GM18858 (cell line): Measurements from ENCODE around the gene NEU3.
"Not testable (repeated sequence)": the region's sequence is repeated elsewhere in the genome, so short reads cannot be mapped to it uniquely, and the experiment has no call there.

Experiments used
- ATAC-seq: cut with Tn5 transposase; IDR thresholded peaks from one replicate; pipeline ENCODE4 v1.9.1; 2021; ENCODE audit not compliant: unreplicated experiment

The NEU3 gene, protein sequence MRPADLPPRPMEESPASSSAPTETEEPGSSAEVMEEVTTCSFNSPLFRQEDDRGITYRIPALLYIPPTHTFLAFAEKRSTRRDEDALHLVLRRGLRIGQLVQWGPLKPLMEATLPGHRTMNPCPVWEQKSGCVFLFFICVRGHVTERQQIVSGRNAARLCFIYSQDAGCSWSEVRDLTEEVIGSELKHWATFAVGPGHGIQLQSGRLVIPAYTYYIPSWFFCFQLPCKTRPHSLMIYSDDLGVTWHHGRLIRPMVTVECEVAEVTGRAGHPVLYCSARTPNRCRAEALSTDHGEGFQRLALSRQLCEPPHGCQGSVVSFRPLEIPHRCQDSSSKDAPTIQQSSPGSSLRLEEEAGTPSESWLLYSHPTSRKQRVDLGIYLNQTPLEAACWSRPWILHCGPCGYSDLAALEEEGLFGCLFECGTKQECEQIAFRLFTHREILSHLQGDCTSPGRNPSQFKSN

DNA sequence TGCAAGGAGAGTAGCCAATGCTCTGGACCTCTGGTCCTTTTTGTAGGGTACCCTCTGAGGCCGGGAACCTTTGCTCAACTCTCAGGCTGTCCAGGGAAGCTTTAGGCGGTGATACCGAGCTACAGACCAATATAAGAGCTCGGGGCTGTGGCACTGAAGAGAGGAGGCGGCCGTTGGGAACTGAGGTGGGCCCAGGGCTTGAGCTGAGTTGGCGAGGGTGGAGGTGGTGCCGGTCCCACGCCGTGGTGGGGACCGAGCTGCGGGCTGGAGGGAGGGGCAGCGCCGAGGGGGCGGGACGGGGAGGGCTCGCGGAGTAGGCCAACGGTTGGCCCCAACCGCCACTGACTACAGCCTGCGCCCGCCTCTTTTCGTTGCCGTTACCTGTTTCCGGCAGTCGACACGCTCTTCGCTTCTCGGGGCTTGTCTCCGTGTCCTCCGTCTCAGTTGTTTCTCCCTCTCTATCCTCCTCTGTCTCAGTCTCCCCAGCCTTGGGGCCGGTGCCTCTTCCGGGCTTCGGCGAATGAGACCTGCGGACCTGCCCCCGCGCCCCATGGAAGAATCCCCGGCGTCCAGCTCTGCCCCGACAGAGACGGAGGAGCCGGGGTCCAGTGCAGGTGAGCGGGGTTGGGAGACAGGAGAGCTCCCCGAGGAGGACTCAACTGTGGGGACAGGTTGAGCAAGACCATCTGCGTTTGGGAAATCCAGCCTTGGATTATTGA lies at the start of gene NEU3:
TSS of gene NEU3 (plus strand) at position 393 of the 719 bp plus-strand sequence. CDS start at position 521, 128 bp downstream.
- ATAC-seq: peak; percentile 54

DNA sequence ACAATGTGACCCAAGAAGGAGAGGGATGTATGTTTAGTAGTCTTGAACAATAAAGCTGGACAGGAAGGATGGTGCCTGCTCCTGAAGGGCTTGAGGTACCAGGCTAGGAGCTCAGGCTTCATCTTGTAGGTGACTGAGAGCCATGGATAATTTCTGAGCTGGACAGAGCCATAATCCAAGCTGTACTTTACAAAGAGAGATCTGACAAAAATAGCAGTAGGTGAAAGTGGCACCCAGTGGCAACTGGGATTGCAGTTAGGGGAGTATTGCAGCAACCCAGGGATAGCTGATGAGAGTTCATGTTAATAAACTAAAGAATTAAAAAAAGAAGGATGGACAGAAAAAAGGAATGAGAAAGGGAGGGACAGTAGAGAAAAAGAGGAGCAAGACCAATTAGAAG lies 47.2 kb upstream of the NEU3 start:
- no peak for ATAC-seq

DNA sequence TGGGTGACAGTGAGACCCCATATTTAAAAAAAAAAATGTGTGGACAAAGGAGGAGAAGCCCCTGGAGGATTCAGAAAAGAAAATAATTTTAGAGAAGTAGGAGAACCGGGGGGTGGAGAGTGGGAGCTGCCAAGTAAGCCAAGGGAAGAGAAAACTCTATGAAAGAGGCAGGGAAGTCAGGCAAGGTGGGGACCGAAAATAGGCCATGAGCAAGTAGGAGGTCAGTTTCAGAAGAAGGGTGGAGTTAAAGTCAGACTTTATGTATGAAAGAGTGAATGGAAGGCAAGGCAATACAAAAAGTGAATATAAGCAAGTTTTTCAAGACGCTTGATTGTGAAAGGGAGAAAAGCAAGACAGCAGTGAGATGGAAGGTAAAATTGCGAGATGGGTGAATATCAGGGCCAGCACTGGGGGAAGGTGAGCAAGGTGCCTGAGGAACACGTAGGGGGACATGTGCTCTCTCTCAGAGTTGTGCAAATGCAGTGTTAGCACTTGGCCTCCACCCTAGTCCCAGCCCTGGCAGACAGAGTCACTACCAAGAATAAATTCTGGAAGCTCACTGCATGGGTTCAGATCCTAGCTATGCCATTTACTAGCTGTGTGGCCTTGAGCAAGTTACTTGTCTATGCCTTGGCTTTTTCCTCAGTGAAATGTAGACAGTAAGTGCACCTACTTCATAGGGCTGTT lies 46.5 kb upstream of the NEU3 start:
- ATAC-seq: no peak

DNA sequence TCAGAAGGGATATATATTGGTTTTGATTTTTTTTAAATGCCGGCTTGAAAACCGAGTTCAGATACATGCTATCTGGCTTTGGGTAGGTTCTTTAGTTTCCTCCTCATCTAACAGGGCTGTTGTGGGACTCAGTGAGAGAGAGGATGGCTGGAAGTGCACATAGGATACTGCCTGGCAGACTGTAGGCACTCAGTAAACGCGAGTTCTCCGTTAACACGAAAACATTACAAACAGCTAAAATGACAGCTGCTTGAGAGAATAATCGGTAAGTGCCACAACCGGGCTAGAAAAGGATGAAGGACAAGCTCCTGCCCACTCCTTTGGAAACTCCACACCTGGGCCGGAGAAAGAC lies 40.2 kb upstream of the NEU3 start:
- ATAC-seq: peak; percentile 5

DNA sequence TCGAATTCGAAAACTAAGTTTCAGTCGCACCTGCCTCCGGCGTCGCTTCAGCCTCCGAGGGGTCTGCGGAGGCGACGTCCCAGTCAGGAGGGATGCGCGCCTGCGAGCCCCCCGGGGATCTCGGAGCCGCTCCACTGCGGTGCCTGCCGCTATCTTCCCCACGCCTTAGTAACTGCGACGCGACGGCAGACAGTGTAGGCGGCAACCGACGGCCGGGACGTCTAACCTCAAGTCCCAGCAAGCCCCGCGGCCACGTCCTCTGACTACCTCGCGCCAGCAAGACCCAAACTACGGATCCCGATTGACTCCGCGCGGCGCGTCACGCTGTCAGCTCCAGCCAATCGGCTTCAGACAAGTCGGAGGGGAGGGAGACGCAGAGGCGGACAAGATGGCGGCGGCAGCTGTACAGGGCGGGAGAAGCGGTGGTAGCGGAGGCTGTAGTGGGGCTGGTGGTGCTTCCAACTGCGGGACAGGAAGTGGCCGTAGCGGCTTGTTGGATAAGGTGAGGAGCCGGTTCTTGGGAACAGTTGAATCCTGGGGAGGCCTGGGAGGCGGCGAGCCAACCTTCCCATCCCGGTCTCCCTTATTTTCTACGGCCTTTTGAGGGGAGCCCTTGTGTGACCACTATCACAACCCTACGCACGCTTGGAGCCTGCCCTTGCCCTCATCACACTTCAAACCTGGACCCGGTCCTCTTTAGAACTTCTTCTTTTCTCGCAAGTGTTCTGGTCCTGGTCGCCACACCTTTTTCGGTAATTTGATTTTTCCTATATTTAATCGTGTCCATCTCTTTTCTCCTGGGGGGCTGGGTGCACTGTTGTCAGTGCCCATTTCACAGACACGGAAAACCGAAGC lies 39.6 kb upstream of the NEU3 start, which contains the start of the genes SPCS2 and XRRA1:
TSS of gene SPCS2 (plus strand) at position 369 of the 855 bp plus-strand sequence. CDS start at position 389, 20 bp downstream.
TSS of gene XRRA1 (minus strand) at position 194 of the 855 bp plus-strand sequence. CDS start 8,213 bp downstream, outside the sequence.
- peak; percentile 78 for ATAC-seq

DNA sequence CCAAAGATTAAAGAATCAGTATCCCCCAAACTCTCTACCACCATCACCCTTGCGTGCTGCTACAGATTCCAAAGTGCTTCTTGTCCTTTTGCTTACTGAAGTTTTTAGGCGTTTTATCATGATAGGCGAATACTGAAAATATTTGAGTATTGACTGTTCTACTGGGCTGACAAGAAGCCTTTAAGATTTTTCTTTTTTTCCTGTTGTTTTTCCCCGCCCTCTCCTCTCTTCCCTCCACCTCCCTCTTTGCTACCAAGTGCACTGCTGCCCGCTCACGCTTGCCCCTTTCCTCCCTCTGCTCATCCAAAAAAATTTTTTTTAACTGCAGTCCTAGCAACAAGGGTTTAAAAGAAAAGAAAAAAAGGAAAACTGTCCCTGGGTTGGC lies 39.0 kb upstream of the NEU3 start:
- ATAC-seq: no peak

DNA sequence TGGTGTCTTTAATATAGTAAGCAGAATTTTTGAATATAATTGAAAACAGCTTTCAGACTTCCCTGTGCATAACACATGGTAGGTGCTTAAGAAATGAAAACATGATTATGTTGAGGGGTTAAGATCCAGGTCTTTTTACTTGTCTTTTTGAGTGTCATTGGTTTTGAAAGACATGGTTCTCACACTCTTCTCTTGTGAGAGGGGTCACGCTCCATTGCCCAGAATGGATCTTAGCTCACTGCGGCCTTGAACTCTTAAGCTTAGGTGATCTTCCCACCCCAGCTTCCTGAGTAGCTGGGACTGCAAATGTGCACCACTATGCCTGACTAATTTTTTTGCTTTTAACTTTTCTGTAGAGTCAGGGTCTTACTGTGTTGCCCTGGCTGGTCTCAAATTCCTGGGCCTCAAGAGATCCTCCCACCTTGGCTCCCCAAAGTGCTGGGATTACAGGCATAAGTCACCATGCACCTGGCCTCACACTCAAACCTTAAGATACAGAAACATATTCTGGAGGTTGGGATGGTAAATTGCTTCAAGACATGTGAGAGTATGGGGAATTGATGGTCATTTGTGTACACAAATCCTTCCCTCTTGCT lies 38.3 kb upstream of the NEU3 start:
- ATAC-seq: no peak

DNA sequence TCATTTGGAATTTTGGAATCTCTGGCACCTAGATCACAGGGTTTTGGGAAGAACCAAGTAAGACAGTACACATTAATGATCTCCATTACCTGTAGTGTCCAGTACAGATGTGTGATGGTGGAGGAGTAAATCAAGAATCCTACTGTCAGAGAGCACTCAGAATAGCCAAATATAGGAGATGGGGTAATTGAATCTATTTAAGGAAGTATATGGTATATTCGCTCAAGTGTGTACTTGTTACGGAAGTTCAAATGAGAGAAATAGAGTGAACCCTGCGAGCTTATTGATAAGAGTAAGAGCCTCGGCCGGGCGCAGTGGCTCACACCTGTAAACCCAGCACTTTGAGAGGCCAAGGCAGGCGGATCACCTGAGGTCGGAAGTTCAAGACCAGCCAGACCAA lies 37.5 kb upstream of the NEU3 start:
- no peak for ATAC-seq

DNA sequence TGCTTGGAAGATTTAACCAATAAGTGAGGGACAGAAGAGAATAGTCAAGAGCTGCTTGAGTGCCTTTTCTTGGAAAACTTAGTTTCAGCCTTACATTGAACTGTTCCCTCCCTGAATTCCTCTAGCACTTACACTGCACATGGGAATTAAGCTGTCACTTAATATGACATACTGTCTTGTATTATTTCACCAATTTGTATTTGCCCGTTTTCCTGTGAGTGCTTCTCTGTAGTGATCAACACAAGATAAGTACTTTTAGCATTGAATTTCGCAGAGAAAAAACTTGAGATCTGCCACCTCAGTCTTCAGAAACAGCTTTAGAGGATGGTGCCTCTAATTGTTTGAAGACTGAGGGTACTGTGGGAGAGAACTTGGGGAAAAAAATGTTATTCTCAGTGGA lies 36.0 kb upstream of the NEU3 start:
- ATAC-seq: no peak

DNA sequence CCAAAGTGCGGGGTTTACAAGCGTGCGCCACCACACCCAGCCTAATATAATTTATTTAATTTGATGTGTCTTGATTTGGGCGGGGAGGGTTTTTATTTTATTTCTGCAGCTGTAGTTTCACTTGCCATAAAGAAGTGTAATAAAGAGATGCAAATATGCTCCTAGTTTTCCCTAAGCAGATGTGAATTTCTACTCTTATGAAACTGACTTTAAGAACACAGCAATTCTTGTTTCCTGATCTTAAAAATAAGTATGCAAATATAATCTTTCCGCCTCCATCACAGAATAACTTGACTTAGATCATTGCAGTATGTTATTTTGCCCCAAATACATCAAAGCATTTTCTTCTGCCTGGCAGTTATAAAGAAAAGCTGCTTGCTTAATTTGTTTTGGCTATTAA lies 35.3 kb upstream of the NEU3 start:
- ATAC-seq: no peak

DNA sequence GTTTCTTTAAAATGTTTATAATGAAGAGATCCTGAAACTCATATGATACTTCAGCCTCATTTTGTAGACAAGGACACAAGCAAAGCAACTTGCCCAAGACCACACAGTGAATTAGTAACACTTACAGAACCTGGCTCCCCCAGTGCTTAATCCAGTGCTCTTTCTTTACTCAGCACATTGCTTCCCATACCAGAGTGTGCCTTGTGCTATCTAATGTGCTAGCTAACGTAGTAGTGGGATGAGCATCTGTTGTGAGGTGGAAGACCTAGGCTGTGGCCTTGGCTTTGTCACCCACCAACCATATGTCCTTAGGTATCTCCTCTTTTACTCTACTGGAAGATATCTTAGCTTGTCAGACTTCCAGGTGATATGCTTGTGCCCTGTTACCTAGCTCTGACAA lies 34.5 kb upstream of the NEU3 start:
- ATAC-seq: no peak

DNA sequence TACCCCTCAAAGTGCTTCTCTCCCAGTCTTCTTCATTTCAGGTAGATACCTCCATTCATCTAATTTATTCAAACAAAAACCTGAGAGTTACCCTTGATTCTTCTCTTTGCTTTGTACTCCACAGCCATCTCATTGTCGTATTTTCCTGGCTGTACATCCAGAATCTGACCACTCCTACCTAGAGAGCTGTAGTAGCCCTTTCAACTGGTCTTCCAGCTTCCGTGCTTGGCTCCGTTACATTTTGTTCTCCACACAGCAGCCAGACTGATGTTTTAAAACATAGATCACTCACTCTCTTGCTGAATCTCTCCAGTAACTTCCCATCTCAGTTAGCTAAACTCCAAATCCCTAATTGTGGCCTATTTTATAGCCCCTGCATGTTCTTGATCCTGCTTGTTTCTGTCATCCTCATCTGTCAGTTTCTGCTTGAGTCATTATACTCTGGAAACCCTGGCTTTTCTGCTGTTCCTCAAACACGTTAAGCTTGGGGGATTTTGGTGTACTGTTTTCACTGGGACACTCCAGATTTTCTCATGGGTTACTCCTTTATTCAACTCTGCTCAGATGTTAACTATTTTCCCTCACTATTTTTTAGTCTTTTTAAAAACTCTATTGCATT lies 32.2 kb upstream of the NEU3 start:
- ATAC-seq: no peak

DNA sequence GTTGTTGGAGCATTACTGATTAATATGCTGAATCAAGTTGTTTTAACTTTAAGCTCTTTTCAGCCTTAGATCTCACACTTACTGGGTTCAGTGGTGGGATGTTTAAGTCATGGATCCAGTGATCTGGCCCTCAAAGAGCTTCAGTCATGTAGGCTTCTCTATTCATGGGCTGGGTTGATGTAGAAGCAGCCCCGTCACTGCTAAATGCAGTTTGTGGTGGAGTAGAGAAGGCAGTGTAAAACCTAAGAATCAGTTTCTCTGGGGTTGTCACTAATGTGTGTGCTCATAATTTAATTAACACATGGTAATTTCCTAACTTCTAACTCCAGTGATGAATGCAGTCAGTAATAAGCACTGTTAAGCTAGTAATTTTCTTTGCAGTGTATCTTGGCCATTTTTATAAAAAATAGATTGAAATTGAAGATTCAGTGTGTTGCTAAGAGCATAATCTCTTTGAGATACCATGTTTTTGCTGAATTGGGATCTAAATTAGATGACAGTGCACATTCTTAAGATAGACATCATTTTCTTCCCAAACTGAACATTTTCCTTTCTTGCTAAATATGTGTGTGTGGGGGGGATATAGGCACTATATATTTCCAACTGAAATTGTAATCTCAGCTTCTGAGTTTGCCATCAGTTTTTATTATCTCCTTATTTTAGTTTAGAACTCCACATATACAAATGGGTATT lies 30.6 kb upstream of the NEU3 start:
- no peak for ATAC-seq

DNA sequence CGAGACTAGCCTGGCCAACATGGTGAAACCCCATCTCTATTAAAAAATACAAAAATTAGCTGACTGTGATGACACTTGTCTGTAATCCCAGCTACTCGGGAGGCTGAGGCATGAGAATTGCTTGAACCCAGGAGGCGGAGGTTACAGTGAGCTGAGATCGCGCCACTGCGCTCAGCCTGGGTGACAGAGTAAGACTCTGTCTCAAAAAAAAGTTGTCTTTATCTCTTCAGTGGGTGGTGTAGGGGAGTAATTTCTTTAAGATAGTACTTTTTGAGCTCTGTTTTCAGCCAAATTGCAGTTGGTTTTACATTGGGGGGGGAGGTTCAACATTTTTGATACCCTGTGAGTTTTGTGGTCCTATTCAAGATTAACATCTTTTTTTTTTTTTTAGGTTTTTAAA lies 28.6 kb upstream of the NEU3 start:
- ATAC-seq: not testable (repeated sequence)

DNA sequence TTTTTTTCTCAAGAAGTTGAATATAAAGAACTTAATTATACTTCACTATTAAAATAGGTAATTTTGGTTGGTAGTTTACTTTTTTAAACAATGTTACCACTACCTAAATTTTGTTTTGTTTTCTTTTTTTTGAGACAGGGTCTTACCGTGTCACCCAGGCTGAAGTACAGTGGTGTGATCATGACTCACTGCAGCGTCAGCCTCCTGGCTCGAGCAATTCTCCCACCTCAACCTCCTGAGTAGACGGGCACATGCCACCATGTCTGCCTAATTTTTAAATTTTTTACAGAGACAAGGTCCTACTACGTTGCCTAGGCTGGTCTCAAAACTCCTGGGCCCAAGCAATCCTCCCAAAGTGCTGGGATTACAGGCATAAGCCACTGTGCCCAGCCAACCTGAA lies 22.1 kb upstream of the NEU3 start:
- ATAC-seq: no peak

DNA sequence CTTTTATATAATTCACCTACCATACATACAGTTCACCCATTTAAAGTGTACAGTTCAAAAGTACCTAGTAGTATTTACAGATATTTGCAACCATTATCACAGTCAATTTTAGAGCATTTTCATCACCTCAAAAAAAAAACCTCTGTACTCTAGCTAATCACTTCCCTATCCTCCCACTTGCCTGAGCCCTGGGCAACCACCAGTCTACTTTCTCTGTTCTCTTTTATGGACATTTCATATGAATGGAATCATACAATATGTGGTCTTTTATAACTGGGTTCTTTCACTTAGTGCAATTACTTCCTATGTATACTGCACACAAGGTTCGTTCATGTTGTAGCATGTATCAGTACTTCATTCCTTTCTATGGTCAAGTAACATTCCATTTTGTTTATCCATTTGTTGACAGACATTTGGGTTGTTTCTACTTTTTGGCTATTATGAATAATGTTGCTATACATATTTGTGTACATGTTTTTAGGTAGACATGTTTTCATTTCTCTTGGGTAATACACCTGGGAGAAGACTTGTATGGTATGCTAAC lies 17.8 kb upstream of the NEU3 start:
- ATAC-seq: no peak

DNA sequence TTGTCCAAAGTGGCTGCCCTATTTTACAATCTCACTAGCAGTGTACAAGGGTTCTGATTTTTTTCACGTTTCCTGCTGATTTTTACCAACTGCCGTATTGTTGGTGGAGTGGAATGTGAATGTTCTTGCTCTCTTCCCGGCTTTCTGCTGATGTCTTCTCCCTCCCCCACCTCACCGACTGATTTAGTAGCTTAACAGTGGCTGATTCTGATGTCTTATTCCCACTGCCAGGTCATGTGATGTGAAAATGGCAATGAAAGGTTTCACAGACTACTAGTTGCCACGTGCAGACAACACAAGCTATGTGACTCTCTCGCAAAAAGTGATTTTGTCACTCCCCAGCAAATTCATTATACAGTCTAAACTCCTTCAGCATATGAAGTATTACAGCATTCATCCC lies 17.3 kb upstream of the NEU3 start:
- ATAC-seq: no peak

DNA sequence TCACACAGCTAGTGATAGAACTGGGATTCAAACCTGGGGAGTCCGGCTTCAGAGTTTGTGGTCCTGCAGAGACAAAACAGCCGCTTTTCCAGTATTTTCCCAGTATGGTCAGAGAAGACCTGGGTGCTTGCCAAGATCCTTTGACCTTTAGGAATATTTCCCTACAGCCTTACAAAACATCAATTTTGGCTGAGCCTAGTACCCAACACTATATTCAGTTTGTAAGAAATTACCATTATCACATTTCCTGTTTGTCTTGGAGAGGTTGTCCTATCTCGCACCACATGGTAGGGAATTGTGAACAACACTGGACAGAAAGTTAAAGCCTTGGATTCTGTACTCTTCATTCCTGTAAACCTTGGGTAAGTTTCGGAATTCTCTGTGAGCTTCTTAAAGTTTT lies 10.7 kb upstream of the NEU3 start:
- no peak for ATAC-seq

DNA sequence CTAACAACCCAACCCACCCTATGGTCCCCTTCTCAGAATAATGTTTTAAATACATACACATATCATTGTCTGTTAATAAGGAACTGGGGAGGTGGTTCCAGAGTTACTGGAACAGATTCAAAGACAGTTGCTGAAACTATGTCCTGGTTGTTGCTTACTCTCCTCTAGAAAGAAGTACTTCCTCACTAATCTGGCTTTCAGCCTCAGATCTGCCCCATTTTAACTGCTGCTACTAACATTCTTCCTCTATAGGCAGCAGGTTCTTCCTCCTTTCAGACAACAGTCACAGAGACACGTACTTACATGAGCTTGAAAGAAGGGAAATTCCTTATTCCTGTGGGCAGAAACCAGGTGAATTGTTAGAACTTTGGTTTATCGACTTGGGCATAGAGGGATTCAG lies 8.1 kb upstream of the NEU3 start:
- ATAC-seq: no peak
